Calu3 (cell line): ENCODE data around the gene SLC25A5. TPM values are rescaled to one million over a fixed set of nuclear protein-coding genes. Genes with fewer than 3 reads are reported as not detected.
A peak's percentile ranks its signal among the peaks of the same experiment; 100 is the strongest.
"Not testable (repeated sequence)": the region's sequence is repeated elsewhere in the genome, so short reads cannot be mapped to it uniquely, and the experiment has no call there.

Experiments
- BruUV-seq: library from RNA; stranded (reverse); fragments of 400-500 nt; replicated peaks from 2 replicates; lab custom pipeline; 2021; lab: Mats Ljungman, UMichigan
- CTCF ChIA-PET: fragments of 300-600 bp; sonication (Branson Sonifier 250); formaldehyde crosslinking; loops from one replicate; lab custom pipeline; 2022; ENCODE audit warnings: antibody characterized with exemption; lab: Charles Lee
- DNase-seq: peaks from one replicate; pipeline ENCODE4 v3.0.0; 2022
- H3K27ac Mint-ChIP-seq: one replicate; pipeline ENCODE4 v1.8.0; 2022; ENCODE audit warnings: mixed read lengths; ENCODE audit not compliant: unreplicated experiment
- H3K27me3 Mint-ChIP-seq: one replicate; pipeline ENCODE4 v1.8.0; 2022; ENCODE audit warnings: mixed read lengths; ENCODE audit not compliant: unreplicated experiment
- H3K36me3 Mint-ChIP-seq: one replicate; pipeline ENCODE4 v1.8.0; 2022; ENCODE audit warnings: mild to moderate bottlenecking, moderate library complexity, mixed read lengths; ENCODE audit not compliant: insufficient read depth, unreplicated experiment
- H3K4me1 Mint-ChIP-seq: one replicate; pipeline ENCODE4 v1.8.0; 2022; ENCODE audit warnings: mild to moderate bottlenecking, low read depth, mixed read lengths; ENCODE audit not compliant: unreplicated experiment
- H3K4me3 Mint-ChIP-seq: one replicate; pipeline ENCODE4 v1.8.0; 2022; ENCODE audit warnings: mild to moderate bottlenecking, low read depth, moderate library complexity, mixed read lengths; ENCODE audit not compliant: unreplicated experiment
- H3K9me3 Mint-ChIP-seq: one replicate; pipeline ENCODE4 v1.8.0; 2022; ENCODE audit warnings: low read depth, mixed read lengths; ENCODE audit not compliant: unreplicated experiment
- intact Hi-C: fragments of 100-400 bp; cut with micrococcal nuclease; formaldehyde crosslinking; loops from one replicate; pipeline ENCODE4 v1.10.0; 2022; ENCODE audit not compliant: unreplicated experiment
- total RNA-seq: library from RNA; stranded (reverse); gene quantifications from 2 replicates; pipeline ENCODE4 v1.2.3, GENCODE V29; 2022
- TF ChIP-seq, protein P1 (sequence below): fragments of 200-600 bp; IDR thresholded peaks from one replicate; pipeline ENCODE4 v1.8.0; 2022; ENCODE audit warnings: antibody characterized with exemption; ENCODE audit not compliant: unreplicated experiment

Gene SLC25A5
- total RNA-seq, 1 experiment from 2014 or later = 416 TPM

DNA sequence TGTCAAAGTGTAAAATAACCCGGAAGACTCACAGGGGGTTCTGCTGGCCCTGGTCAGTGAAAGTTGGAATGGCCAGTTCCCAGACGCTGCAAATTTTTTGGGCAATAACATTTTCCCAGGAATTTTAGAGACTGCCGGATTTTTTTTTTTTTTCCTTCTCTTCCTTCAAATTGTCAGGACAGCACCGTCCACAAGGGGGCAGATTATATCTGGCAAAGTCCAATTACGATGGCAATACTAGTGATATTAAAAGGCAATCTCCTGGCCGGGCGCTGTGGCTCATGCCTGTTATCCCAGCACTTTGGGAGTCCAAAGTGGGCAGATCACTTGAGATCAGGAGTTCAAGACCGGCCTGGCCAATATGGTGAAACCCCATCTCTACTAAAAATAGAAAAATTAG is 20.5 kb downstream of the SLC25A5 start:
- no peaks in the 10 kb centered on the region for H3K4me1 Mint-ChIP-seq
- no peaks in the 10 kb centered on the region for H3K9me3 Mint-ChIP-seq
- H3K27me3 Mint-ChIP-seq = no peaks in the 10 kb centered on the region
- CTCF ChIA-PET = interaction anchor here (0.6 to 4.7 kb wide), 3 partner anchors 11 to 89 kb away, joined by 3 to 32 read pairs (median 4); partner anchors contain the start of gene SLC25A43
- intact Hi-C loops = loop anchor here (1.0 kb wide), 1 partner anchor 24 kb away; no protein-coding TSS in a partner anchor
- peak; percentile 69 for DNase-seq
- BruUV-seq = no TSS peak
- no peaks in the 10 kb centered on the region for H3K36me3 Mint-ChIP-seq
- no peak overlapping the region for H3K4me3 Mint-ChIP-seq
- H3K27ac Mint-ChIP-seq = no peak overlapping the region
- TF ChIP-seq, protein P1, sequence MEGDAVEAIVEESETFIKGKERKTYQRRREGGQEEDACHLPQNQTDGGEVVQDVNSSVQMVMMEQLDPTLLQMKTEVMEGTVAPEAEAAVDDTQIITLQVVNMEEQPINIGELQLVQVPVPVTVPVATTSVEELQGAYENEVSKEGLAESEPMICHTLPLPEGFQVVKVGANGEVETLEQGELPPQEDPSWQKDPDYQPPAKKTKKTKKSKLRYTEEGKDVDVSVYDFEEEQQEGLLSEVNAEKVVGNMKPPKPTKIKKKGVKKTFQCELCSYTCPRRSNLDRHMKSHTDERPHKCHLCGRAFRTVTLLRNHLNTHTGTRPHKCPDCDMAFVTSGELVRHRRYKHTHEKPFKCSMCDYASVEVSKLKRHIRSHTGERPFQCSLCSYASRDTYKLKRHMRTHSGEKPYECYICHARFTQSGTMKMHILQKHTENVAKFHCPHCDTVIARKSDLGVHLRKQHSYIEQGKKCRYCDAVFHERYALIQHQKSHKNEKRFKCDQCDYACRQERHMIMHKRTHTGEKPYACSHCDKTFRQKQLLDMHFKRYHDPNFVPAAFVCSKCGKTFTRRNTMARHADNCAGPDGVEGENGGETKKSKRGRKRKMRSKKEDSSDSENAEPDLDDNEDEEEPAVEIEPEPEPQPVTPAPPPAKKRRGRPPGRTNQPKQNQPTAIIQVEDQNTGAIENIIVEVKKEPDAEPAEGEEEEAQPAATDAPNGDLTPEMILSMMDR = peak; percentile 52

DNA sequence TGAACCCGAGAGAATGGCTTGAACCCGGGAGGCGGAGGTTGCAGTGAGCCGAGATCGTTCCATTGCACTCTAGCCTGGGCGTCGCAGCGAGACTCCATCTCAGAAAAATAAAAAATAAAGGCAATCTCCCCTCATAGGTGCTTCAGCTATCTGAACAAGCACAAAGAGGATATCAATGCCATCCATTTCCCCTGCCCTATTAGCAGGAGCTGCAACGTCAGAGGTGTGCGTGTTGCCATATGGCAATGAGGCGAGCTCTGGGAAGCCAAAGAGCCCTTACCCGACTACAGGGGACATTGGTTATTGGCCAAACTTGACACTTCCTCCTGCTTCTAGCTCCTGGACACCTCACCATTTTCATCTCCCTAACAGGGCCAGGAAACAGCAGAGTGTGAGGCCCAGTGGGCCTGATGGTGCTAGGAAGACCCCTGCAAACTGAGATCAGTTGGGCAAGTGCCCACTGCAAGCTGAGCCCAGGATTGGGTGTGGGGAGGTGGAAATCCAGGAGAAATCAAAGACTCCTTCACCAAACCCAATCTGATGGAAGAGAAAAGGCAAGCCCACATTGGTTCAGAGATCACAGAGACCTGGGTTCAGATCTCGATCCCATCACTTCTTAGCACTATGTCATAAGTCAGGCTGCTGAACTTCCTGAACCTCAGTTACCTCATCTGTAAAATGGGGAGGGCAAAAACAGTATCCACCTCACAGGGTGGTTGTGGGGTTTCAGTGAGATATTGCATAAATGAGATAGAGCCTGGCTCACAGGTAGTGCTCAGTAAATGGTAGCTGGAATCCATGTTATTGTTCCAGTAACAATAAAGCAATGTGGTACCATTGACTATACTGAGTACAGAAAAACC is 21.2 kb downstream of the SLC25A5 start:
- CTCF ChIA-PET = interaction anchor here (0.6 to 4.7 kb wide), 3 partner anchors 12 to 90 kb away, joined by 3 to 32 read pairs (median 4); partner anchors contain the start of gene SLC25A43
- Mint-ChIP-seq H3K9me3 (no peaks in the 10 kb centered on the region), H3K4me1 (no peaks in the 10 kb centered on the region), H3K27me3 (no peaks in the 10 kb centered on the region), H3K36me3 (no peaks in the 10 kb centered on the region), H3K27ac (no peak overlapping the region), H3K4me3 (no peak overlapping the region)
- DNase-seq = no peak
- TF ChIP-seq, protein P1 = no peak
- intact Hi-C loops = no loop called here
- BruUV-seq = TSS peak; percentile 100

DNA sequence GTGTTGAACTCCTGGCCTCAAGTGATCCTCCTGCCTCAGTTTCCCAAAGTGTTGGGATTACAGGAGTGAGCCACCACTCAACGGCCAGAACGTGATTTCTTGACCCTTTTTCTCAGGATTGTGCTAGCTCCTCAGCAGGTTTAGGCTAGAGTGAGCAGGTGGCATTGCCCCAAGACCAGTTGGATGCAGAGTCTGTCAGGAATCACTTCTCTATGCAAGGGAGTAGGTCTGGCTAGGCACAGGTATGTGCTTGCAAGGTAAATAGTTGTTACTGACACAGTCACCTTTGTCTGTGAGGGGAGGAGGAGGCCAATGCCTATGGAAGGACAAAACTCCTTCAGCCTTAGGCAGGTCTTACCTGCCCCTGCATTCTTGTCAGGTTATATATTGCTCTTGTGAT is 24.2 kb downstream of the SLC25A5 start:
- no peaks in the 10 kb centered on the region for H3K36me3 Mint-ChIP-seq
- intact Hi-C loops = no loop called here
- no TSS peak for BruUV-seq
- no peaks in the 10 kb centered on the region for H3K4me1 Mint-ChIP-seq
- no peaks in the 10 kb centered on the region for H3K9me3 Mint-ChIP-seq
- H3K27me3 Mint-ChIP-seq = no peaks in the 10 kb centered on the region
- DNase-seq = no peak
- CTCF ChIA-PET = interaction anchor here (0.6 kb wide), 1 partner anchor 245 kb away, joined by 6 read pairs; no protein-coding TSS in a partner anchor
- H3K4me3 Mint-ChIP-seq = no peak overlapping the region
- no peak overlapping the region for H3K27ac Mint-ChIP-seq
- TF ChIP-seq, protein P1 = no peak

DNA sequence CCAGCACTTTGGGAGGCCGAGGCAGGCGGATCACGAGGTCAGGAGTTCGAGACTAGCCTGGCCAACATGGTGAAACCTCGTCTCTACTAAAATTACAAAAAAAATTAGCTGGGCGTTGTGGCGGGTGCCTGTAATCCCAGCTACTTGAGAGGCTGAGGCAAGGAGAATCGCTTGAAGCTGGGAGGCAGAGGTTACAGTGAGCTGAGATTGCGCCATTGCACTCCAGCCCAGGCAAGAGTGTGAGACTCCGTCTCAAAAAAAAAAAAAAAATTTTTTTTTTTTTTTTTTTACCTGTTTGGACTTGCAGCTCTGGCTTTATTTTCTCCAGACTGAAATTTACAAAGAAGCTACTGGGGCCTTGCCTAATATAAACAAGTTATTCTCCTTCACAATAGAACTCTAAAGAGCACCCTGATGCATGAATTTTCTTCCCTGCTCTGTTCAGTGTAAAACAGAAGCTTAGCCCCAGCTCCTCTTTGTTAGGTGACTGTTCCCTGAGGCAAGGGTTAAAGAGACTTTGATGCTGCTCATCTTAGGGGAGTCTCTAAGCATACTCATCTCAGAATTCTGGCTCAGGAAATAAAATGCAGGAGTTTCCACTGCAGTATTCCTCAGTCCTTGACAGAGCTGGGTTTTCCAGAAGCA is 25.7 kb downstream of the SLC25A5 start:
- intact Hi-C loops, H3K27me3 Mint-ChIP-seq, H3K36me3 Mint-ChIP-seq, H3K4me1 Mint-ChIP-seq, H3K9me3 Mint-ChIP-seq, BruUV-seq, H3K27ac Mint-ChIP-seq, H3K4me3 Mint-ChIP-seq, DNase-seq: not testable (repeated sequence)
- CTCF ChIA-PET = interaction anchor here (0.6 to 1.6 kb wide), 4 partner anchors 9 to 224 kb away, joined by 3 to 11 read pairs (median 5); no protein-coding TSS in a partner anchor
